GM11168 (cell line): ENCODE data around the gene SFRP2.

ENCODE experiments used
- in situ Hi-C: fragments of 300-500 bp; cut with MboI; formaldehyde crosslinking; loops from one replicate; pipeline ENCODE4 v1.12.0; 2022; ENCODE audit warnings: low sequenced_read_pairs; ENCODE audit not compliant: unreplicated experiment

The SFRP2 gene

GRCh38 chr4:153780221-153780620, 8.7 kb downstream of the SFRP2 start:
- in situ Hi-C loops = loop anchor here (25.0 kb wide), 1 partner anchor 257 kb away; no protein-coding TSS in a partner anchor

GRCh38 chr4:153778383-153778782, 10.5 kb downstream of the SFRP2 start:
- in situ Hi-C loops = loop anchor here (25.0 kb wide), 1 partner anchor 259 kb away; no protein-coding TSS in a partner anchor

GRCh38 chr4:153777421-153777820, 11.5 kb downstream of the SFRP2 start:
- in situ Hi-C loops = loop anchor here (25.0 kb wide), 1 partner anchor 260 kb away; no protein-coding TSS in a partner anchor

DNA sequence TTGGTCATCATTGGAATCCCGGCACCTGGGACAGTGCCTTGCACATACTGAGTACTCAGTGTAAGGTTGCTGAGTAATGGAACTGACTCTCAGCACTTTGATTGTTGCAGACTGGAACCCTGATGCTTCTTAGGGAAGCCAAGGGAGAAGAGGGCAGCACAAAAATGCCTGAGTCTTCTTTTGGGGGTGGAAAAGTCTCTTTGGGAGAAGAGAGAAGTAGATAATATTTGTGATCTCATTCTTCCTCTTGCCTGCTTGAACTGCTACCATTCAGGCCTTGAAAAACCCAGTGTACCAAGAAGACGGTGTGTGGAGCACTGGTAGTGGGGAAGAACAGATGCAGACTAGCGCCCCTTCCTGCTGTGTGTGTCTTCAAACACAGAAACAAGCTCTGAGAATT, 12.3 kb downstream of the SFRP2 start:
- in situ Hi-C loops = loop anchor here (25.0 kb wide), 1 partner anchor 261 kb away; no protein-coding TSS in a partner anchor

DNA sequence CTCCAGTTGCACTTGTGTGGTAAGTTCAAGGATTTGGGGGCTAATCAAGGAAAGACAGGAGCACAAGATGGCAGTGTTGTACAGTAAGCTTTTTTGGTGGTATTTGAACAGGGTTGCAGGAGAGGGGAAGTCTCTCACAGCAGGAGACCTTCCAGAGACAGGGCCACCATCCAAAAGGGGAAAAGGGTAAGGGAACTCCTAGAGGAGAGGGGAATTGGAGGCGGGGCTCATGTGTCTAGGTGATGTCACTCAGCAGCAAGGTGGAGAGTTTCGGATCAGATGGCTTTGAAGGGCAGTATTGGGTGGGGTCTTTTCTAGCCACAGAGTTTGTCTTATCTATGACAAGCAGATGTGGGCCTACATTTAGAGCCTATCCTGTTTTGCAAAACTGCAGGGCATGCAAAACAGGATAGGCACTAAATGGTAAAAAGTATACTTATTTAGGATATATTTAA, 15.6 kb downstream of the SFRP2 start:
- in situ Hi-C loops = no loop called here

- in situ Hi-C loops = no loop called here
Measured at GRCh38 chr4:153771046-153771445, 17.8 kb downstream of the SFRP2 start.

GRCh38 chr4:153766758-153767157, 22.1 kb downstream of the SFRP2 start:
- in situ Hi-C loops = no loop called here

DNA sequence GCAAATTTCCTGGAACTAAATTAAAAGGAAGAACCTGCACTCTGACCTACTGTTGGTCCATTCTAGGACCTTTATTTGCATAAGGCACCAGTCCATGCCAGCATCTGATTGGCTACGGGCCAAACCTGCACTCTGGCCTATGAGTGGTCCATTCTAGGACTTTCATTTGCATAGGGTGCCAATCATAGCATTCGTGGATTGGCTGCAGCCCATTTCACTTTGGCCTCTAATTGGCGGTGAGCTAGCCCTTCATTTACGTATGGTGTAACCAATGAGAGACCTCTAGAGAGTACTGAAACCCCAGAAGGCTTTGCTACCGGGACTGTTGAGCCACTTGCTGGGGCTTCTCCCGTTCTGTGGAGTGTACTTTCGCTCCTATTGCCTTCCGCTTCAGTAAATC, 23.0 kb downstream of the SFRP2 start:
- in situ Hi-C loops = no loop called here

GRCh38 chr4:153764601-153765368, 24.1 kb downstream of the SFRP2 start:
- in situ Hi-C loops = no loop called here

DNA sequence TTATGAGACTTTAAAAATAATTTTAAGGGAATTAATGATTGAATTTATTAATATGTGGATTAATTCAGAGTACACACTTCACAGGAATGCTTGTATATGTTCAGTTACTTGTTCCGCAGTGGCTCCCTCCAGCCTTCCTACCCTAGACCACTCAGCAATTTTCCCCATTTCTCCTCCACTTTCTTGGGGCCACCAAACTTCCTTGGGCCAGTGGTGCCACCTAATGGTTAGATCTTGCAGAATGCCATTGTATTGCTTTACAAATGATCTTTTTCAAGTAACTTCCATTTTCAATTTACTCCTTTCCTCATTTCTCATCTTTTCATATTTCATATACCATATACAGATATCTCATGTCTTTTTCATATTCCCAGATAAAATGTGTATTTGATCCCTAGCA, 25.5 kb downstream of the SFRP2 start:
- in situ Hi-C loops = no loop called here

DNA sequence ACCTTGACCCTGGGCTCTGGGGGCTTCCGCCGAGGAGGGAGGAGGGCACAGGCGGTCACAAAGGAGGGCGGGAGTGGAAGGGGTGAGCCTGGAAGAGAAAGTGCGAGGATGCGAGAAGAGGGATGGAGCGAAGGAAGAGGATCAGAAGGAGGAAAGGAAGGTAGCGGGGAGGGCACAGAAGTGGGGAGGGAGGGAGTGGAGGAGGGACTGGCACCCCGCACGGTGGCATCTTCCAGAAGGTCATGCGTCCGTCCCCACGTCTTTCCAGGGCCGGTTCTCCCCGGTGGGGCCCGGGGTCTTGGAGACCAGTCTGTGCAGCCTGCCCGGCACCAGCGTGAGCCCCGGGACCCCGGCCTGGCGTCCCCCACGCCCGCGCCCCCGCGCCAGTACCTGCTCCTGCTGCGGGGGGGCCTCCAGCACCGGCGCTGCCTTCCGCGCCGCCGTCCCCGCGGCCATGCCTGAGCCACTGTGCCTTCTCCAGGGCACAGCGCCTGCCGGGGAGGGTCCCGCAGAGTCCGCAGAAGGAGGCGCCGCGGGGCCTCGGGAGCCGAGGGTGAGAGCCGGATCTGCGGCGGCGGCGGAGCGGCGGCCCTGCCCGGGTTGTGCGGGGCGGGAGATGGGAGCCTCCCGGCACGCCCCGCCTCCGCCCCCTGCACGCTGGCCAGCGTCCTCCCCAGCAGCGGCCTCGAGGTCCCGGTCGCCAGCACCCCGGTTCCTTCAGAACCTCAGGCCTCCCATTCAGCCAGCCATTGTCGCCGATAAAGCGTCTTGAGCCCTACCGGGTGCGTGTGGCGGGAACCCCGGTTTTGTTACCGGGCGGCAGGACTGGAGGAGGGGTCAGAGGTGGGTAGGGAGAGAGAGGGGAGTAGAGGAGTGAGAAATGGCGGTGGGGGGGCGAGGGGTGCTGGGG, 29.2 kb downstream of the SFRP2 start, which contains the start of gene RNF175:
Gene RNF175 (minus strand): TSS at position 618 of the 910 bp plus-strand sequence. CDS start 162 bp downstream, at position 456.
- in situ Hi-C loops = no loop called here

- in situ Hi-C loops = no loop called here
Measured at GRCh38 chr4:153758688-153759406, 30.0 kb downstream of the SFRP2 start.

GRCh38 chr4:153758136-153758535, 30.7 kb downstream of the SFRP2 start:
- in situ Hi-C loops = no loop called here

- in situ Hi-C loops = no loop called here
Measured at GRCh38 chr4:153757407-153757806, 31.5 kb downstream of the SFRP2 start.

- in situ Hi-C loops = no loop called here
Measured at GRCh38 chr4:153755186-153755585, 33.7 kb downstream of the SFRP2 start.

GRCh38 chr4:153750197-153750817, 38.6 kb downstream of the SFRP2 start:
- in situ Hi-C loops = no loop called here

DNA sequence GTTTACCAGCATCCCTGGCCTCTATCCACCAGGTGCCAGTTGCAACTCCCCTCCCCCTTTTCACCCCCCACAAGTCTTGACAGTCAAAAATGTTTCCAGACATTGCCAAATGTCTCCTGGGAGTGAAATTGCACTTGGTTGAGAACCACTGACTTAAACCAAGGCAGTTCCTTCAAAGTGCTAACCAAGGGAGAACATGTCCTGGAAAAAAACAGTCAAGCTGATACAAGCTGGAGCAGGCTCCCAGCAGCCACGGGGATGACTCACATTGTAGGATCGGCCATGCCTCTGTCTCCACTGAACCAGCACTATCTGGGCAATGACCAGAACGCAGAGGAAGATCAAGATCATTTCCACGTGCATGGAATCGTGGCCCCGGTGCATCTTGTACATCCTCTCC, 40.5 kb downstream of the SFRP2 start:
- in situ Hi-C loops = loop anchor here (10.0 kb wide), 1 partner anchor 114 kb away; no protein-coding TSS in a partner anchor

GRCh38 chr4:153747406-153747955, 41.4 kb downstream of the SFRP2 start:
- in situ Hi-C loops = loop anchor here (10.0 kb wide), 1 partner anchor 113 kb away; no protein-coding TSS in a partner anchor

- in situ Hi-C loops = loop anchor here (10.0 kb wide), 1 partner anchor 111 kb away; no protein-coding TSS in a partner anchor
Measured at GRCh38 chr4:153745651-153746050, 43.2 kb downstream of the SFRP2 start.
